Stomach (tissue), 9 donors: ENCODE data around the gene REPS1. TPM values are rescaled to one million over a fixed set of nuclear protein-coding genes. Genes with fewer than 3 reads are reported as not detected.

Experiments used
- DNase-seq, 2 donors: peaks; one replicate each; pipeline versions ENCODE4 v3.0.0 to v3.0.0-alpha.2; 2013 to 2019
- H3K27ac ChIP-seq, 5 donors: fragments of 200-600 bp in 4 of 5; sonication (generic) in 4 of 5; one replicate each; pipeline ENCODE4 v1.5.1; 2013 to 2019; ENCODE audit warnings: mild to moderate bottlenecking in 1 of 5, moderate library complexity in 1 of 5
- H3K27me3 ChIP-seq, 3 donors: fragments of 200-600 bp; sonication (generic); one replicate each; pipeline ENCODE4 v1.5.1; 2017 to 2019; ENCODE audit warnings: mixed run types in 1 of 3
- H3K36me3 ChIP-seq, 4 donors: fragments of 200-600 bp; sonication (generic); 1 replicate in 3 of 4; 2 replicates in 1 of 4; pipeline ENCODE4 v1.5.1; 2016 to 2019
- H3K4me1 ChIP-seq, 4 donors: fragments of 200-600 bp; sonication (generic); one replicate each; pipeline ENCODE4 v1.5.1; 2016 to 2019
- H3K4me3 ChIP-seq, 4 donors: fragments of 200-600 bp; sonication (generic) in 3 of 4; one replicate each; pipeline ENCODE4 v1.5.1; 2016 to 2019; ENCODE audit warnings: mild to moderate bottlenecking in 1 of 4
- H3K9me3 ChIP-seq, 4 donors: fragments of 200-600 bp; sonication (generic); one replicate each; pipeline ENCODE4 v1.5.1; 2016 to 2019
- EP300 ChIP-seq: sonication (generic); formaldehyde crosslinking; IDR thresholded peaks from one replicate; pipeline ENCODE4 v1.6.1; 2017; ENCODE audit warnings: antibody characterized with exemption
- POLR2A ChIP-seq, 4 donors: fragments of 450-650 bp; IDR thresholded peaks; one replicate each; pipeline ENCODE4 v1.6.1; 2016; ENCODE audit warnings: antibody characterized with exemption in 4 of 4, control low read depth in 2 of 4, mild to moderate bottlenecking in 1 of 4, moderate library complexity in 1 of 4
- POLR2AphosphoS5 ChIP-seq, 3 donors: sonication (generic); formaldehyde crosslinking; IDR thresholded peaks; one replicate each; pipeline ENCODE4 v1.6.1; 2016; ENCODE audit warnings: antibody characterized with exemption in 3 of 3
- WGBS, 5 donors: extraction: QIAGEN DNeasy Blood & Tissue Kit in 3 of 5; methylation state at CpG; one replicate each; pipeline versions ENCODE4 v1.1.5 to v1.1.7; 2013 to 2018; 5-methylcytosine and 5-hydroxymethylcytosine counted together
- intact Hi-C: fragments of 100-400 bp; cut with DNase I; formaldehyde crosslinking; loops from one replicate; pipeline ENCODE4 v1.15.1; 2023; ENCODE audit warnings: low total_unique reads
- polyA plus RNA-seq, 3 donors: library from polyadenylated mRNA; stranded (reverse); fragments of 200-250 nt; gene quantifications; one replicate each; pipeline ENCODE4 v1.2.3, GENCODE V29; 2013
- total RNA-seq, 5 donors: library from RNA; depleted of rRNA; stranded (reverse); fragments of >200 nt; gene quantifications; one replicate each; pipeline versions ENCODE4 v1.1.0 to v1.2.3, GENCODE V29; 2014 to 2016
- TF ChIP-seq, protein P1 (sequence below), 7 experiments: fragments of 450-650 bp in 4 of 7; fragments of 200-600 bp in 3 of 7; sonication (generic) in 3 of 7; IDR thresholded peaks; one replicate each; pipeline ENCODE4 v1.5.1; 2016 to 2019; ENCODE audit warnings: antibody characterized with exemption in 7 of 7, control low read depth in 2 of 7, mild to moderate bottlenecking in 1 of 7
- donor health status: healthy with polysubstance abuse.
- donor health status: Bipolar disorder and iron deficiency.
- donor health status: healthy.

REPS1 gene
- total and polyA plus RNA-seq, 8 donors, result 11.8 to 85.4 (median 41.6) TPM

DNA sequence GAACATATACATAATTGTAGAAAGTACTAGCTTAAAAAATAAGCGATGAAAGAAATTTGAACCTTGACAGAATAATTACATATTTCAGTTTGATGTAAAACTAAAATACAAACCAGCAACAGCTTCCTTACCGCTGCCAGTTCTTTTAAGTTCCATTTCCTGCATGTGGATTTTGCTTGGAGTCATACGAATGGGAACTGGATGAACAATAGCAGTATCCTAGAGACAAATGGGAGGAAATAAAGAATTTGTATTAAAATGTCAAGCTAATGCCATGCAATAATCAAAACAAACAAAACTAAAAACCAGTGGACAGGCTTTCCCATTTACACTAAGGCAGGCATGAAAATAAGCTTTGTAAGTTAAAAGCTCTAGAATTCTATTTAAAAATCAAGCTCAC, 67.1 kb downstream of the REPS1 start:
- Histone ChIP-seq H3K4me1 (no peaks in the 10 kb centered on the region), H3K27me3 (no peaks in the 10 kb centered on the region), H3K27ac (no peak overlapping the region), H3K9me3 (no peaks in the 10 kb centered on the region), H3K36me3 (peaks cover 12 to 50% (median 42%) of the 10 kb centered on the region in 4 donors), H3K4me3 (no peak overlapping the region)
- WGBS, 5 donors, result 82 to 90% (median 89%) methylated on average over 3 of the region's 3 CpGs
- TF ChIP-seq POLR2A (IDR thresholded peaks at IDR 0.05), result no peak
- TF ChIP-seq EP300, result no peak
- TF ChIP-seq POLR2AphosphoS5 (IDR thresholded peaks at IDR 0.05), result no peak
- TF ChIP-seq, protein P1, sequence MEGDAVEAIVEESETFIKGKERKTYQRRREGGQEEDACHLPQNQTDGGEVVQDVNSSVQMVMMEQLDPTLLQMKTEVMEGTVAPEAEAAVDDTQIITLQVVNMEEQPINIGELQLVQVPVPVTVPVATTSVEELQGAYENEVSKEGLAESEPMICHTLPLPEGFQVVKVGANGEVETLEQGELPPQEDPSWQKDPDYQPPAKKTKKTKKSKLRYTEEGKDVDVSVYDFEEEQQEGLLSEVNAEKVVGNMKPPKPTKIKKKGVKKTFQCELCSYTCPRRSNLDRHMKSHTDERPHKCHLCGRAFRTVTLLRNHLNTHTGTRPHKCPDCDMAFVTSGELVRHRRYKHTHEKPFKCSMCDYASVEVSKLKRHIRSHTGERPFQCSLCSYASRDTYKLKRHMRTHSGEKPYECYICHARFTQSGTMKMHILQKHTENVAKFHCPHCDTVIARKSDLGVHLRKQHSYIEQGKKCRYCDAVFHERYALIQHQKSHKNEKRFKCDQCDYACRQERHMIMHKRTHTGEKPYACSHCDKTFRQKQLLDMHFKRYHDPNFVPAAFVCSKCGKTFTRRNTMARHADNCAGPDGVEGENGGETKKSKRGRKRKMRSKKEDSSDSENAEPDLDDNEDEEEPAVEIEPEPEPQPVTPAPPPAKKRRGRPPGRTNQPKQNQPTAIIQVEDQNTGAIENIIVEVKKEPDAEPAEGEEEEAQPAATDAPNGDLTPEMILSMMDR (IDR thresholded peaks at IDR 0.05), result no peak
- intact Hi-C loops, result no loop called here
- peak in 1 of 2 donors; percentile 8 for DNase-seq

DNA sequence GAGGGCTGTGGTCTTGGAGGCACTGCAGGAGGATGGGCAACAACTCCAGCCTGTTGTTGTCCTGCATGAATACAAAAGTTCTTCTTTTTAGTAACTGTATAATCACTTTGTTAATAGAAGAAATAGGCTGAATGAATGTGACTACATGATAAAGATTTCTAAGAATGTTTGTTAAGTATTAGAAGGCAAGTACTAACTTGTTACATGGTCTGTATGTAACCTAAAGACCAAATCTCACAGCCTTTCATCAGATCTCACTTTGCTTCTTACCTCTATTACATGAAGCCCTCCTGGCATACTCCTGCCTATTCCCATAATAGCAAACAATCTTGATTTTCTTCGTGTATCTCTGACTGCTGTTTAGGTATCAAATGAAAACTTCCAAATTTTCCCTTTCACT, 73.4 kb downstream of the REPS1 start:
- H3K27me3 ChIP-seq, result no peaks in the 10 kb centered on the region
- intact Hi-C loops, result no loop called here
- no peak for DNase-seq
- no peak for TF ChIP-seq POLR2AphosphoS5 (IDR thresholded peaks at IDR 0.05)
- no peak for TF ChIP-seq EP300
- TF ChIP-seq POLR2A (IDR thresholded peaks at IDR 0.05), result no peak
- TF ChIP-seq, protein P1 (IDR thresholded peaks at IDR 0.05), result no peak
- no peaks in the 10 kb centered on the region for H3K4me1 ChIP-seq
- H3K36me3 ChIP-seq, result peaks cover 27 to 96% (median 89%) of the 10 kb centered on the region in 4 donors
- no peak overlapping the region for H3K4me3 ChIP-seq
- 74 to 84% (median 79%) methylated on average over 1 of the region's 1 CpG for WGBS, 5 donors
- no peak overlapping the region for H3K27ac ChIP-seq
- H3K9me3 ChIP-seq, result no peaks in the 10 kb centered on the region

DNA sequence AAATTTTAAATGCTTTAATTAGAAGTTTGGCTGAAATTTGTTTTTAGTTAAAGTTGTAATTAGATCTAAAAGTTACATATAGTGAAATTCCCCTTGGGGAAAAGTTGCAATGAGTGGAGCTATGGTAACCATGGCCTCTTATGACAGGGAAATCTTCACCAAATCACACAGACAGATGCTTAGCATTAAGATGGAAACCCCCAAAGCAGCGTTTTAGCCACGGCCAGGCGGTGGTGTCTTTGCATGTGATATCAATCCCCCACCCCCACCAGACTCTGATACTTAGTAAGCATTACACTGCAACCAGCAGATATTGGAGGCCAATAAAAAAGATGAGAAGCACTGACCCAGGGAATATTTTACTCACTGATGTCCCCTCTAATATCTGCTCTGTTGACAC, 75.7 kb downstream of the REPS1 start:
- no peak for DNase-seq
- TF ChIP-seq POLR2AphosphoS5 (IDR thresholded peaks at IDR 0.05) (no peak), EP300 (no peak), POLR2A (IDR thresholded peaks at IDR 0.05) (no peak)
- TF ChIP-seq, protein P1 (IDR thresholded peaks at IDR 0.05), result no peak
- H3K27me3 ChIP-seq, result no peaks in the 10 kb centered on the region
- no peaks in the 10 kb centered on the region for H3K4me1 ChIP-seq
- no peak overlapping the region for H3K4me3 ChIP-seq
- H3K27ac ChIP-seq, result no peak overlapping the region
- H3K9me3 ChIP-seq, result no peaks in the 10 kb centered on the region
- WGBS, 5 donors, result 74 to 85% (median 78%) methylated on average over 3 of the region's 3 CpGs
- H3K36me3 ChIP-seq, result peaks cover 44 to 100% (median 97%) of the 10 kb centered on the region in 4 donors
- intact Hi-C loops, result no loop called here

DNA sequence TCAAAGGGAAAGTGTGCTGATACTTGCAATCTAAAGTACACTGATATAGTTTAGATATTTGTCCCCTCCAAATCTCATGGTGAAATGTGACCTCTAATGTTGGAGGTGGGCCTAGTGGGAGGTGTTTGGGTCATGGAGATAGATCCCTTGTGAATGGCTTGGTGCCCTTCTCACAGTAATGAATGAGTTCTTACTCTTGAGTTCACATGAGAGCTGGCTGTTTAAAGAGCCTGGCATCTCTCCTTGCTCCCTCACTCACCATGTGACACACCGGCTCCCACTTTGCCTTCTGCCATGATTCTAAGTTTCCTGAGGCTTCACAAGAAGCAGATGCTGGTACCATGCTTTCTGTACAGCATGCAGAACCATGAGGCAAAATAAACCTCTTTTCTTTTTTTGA, 78.1 kb downstream of the REPS1 start:
- TF ChIP-seq POLR2A (IDR thresholded peaks at IDR 0.05), result no peak
- TF ChIP-seq, protein P1 (IDR thresholded peaks at IDR 0.05), result no peak
- TF ChIP-seq POLR2AphosphoS5 (IDR thresholded peaks at IDR 0.05), result no peak
- TF ChIP-seq EP300, result no peak
- Histone ChIP-seq H3K4me1 (no peaks in the 10 kb centered on the region), H3K36me3 (peaks cover 47 to 100% (median 98%) of the 10 kb centered on the region in 4 donors), H3K9me3 (no peaks in the 10 kb centered on the region), H3K27me3 (no peaks in the 10 kb centered on the region), H3K4me3 (no peak overlapping the region), H3K27ac (no peak overlapping the region)
- WGBS, 5 donors, result 90 to 100% (median 94%) methylated on average over 1 of the region's 1 CpG
- intact Hi-C loops, result no loop called here
- DNase-seq, result no peak
